LNCAP (cell line): ENCODE results near the gene MAN2A1.

Experiments
- TF ChIP-seq, protein P1 (sequence below): fragments of 450-650 bp; IDR thresholded peaks from 2 replicates; pipeline ENCODE4 v1.5.1; 2017; ENCODE audit warnings: mild to moderate bottlenecking

The MAN2A1 gene

GRCh38 chr5:109877670-109878045 lies 187.9 kb downstream of the MAN2A1 start:
- TF ChIP-seq, protein P1, sequence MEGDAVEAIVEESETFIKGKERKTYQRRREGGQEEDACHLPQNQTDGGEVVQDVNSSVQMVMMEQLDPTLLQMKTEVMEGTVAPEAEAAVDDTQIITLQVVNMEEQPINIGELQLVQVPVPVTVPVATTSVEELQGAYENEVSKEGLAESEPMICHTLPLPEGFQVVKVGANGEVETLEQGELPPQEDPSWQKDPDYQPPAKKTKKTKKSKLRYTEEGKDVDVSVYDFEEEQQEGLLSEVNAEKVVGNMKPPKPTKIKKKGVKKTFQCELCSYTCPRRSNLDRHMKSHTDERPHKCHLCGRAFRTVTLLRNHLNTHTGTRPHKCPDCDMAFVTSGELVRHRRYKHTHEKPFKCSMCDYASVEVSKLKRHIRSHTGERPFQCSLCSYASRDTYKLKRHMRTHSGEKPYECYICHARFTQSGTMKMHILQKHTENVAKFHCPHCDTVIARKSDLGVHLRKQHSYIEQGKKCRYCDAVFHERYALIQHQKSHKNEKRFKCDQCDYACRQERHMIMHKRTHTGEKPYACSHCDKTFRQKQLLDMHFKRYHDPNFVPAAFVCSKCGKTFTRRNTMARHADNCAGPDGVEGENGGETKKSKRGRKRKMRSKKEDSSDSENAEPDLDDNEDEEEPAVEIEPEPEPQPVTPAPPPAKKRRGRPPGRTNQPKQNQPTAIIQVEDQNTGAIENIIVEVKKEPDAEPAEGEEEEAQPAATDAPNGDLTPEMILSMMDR = no peak

DNA sequence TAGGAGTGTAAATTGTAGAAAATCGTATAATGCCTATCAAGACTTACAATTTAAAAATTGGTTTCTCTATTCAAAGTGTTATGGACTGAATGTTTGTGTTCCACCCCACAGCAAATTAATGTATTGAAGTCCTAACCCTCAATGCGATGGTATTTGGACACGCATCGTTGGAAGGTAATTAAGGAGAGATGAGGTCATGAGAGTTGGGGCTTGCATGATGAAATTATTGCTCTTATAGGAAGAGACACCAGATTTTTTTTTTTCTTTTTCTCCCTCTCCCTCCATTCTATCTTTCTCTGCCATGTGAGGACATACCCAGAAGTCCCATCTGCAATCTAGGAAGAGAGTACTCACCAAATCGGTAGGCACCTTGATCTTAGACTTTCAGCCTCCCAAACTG lies 189.2 kb downstream of the MAN2A1 start:
- TF ChIP-seq, protein P1 = no peak

- TF ChIP-seq, protein P1 = no peak
Measured at GRCh38 chr5:109880907-109881685, 191.4 kb downstream of the MAN2A1 start.

DNA sequence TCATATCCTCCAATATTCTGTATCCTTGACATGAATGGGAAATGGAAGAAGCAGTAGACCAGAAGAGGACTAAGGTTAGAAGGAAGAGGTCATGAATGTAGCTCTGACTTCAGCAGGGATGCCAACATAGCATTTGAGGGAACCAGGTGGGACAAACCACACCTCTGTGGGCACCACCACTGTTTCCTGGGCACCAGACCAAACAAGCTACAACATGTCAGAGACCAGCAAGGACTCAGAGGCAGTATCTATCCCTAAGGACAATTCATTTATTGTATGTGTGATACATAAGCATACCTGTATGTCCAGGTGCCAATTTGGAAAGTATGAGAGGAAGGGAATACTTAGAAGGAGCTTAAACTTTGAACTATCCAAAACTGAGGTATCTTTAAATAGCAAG lies 192.8 kb downstream of the MAN2A1 start:
- TF ChIP-seq, protein P1 = no peak

- TF ChIP-seq, protein P1 = no peak
Measured at GRCh38 chr5:109884676-109885075, 194.9 kb downstream of the MAN2A1 start.

DNA sequence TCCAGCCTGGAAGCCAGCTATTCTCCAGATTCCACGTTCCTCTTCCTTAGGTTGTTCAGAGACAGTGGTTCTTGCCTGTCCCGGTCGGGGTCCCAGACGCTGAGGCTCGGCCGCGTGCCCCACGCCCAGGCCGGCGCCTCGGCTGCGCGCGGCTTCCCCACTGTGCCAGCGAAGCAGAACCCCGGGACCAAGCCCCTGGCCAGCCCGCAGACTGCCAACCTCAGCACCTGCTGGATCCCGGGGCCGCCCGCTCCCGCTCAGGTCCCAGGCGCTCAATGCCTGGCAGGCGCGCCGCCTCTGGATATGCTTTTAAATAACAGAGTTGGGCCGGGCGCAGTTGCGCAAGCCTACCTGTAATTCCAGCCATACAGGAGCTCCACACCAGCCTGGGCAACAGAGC lies 195.5 kb downstream of the MAN2A1 start:
- TF ChIP-seq, protein P1 = no peak

GRCh38 chr5:109888989-109889388 lies 199.3 kb downstream of the MAN2A1 start:
- TF ChIP-seq, protein P1 = no peak
